Fibroblast of skin of back (primary cell): Measurements from ENCODE around the gene CCNE1.
"Not testable (repeated sequence)": the region's sequence is repeated elsewhere in the genome, so short reads cannot be mapped to it uniquely, and the experiment has no call there.

Experiments
- DNase-seq: peaks from one replicate; pipeline ENCODE4 v3.0.0-alpha.2; 2013

Gene CCNE1

GRCh38 chr19:29817316-29817715 lies 5.5 kb downstream of the CCNE1 start:
- no peak for DNase-seq

- DNase-seq = no peak
Observed at GRCh38 chr19:29819300-29819699, 7.5 kb downstream of the CCNE1 start.

DNA sequence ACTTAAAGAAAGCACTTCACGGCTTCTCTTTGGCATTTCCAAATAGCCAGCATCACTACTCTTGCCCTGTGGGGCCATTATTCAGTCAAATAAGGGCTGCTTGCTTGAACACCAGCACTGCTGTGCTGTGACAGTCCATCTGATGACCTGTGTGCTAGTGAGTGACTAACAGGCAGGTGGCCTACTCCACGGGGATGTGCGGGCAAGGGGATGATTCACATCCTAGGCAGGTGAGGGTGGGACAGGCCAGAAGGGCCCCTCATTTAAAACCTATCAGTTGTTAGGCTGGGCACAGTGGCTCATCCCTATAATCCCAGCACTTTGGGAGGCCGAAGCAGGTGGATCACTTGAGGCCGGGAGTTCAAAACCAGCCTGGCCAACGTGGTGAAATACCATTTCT lies 8.2 kb downstream of the CCNE1 start:
- no peak for DNase-seq

- no peak for DNase-seq
Observed at GRCh38 chr19:29823581-29824330, 12.0 kb downstream of the CCNE1 start.

DNA sequence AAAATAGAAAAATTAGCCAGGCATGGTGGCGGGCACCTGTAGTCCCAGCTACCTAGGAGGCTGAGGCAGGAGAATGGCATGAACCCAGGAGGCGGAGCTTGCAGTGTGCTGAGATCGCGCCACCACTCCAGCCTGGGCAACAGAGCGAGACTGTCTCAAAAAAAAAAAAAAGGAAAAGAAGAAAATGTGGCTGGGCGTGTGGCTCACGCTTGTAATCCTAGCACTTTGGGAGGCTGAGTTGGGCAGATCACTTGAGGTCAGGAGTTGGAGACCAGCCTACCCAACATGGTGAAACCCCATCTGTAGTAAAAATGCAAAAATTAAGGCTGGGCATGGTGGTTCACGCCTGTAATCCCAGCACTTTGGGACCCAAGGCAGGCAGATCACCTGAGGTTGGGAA lies 13.5 kb downstream of the CCNE1 start:
- DNase-seq = not testable (repeated sequence)

DNA sequence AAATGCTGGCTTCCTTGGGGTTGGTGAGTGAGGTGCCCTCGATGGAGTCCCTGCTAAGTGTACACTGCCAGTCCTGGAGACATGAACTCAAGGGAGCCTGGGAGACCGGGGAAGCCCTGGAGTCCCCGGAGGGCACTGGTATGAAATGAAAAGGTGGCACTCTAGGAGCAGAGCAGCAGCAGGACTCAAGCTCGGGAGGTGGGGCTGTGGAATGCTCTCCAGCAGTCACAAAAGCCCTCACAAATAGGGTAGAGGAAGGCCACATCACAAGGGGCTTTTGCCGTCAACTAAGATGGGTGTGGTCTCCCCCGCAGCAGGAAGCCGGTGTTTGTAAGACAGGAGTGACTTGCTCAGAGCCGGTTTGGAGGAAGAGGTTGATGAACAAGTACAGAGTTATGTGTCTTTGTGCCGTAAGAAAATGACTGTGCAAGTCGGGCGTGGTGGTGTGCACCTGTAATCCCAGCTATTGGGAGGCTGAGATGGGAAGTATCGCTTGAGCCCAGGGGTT lies 19.3 kb downstream of the CCNE1 start:
- DNase-seq = no peak

DNA sequence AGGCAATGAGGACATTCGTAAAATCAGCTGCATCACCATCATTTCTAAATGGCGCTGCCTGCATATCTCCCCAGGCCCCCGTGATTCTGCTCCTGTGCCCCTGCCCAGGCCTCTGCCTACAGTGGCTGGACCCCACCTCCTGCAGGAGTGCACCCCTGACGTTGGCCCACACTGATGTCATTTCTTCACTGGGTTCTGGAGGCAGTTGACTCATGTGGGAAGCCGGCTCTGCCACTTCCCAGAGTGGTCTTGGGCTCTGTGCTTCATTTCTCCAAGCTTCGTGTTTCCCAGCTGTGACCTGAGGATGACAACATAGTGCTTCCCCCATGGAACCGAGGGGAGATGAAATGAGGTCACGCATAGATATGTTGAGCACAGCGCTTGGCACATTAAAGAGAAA lies 19.9 kb downstream of the CCNE1 start:
- no peak for DNase-seq

DNA sequence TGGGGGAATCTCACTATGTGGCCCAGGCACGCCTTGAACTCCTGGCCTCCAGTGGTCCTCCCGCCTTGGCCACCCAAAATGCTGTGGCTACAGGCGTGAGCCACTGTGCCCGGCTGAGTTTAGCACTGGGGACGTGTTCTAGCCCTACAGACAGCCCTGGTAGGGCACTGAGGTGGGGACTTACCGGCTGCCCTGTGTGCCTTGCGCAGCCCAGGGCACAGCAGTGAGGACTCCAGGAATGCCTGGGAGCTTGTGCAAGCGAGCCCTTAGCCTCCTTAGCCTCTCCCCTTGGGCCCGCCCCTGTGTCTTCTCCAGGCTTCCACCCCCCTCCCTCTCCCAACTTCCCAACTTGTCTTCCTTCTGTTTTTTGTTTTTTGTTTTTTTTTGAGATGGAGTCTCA lies 21.0 kb downstream of the CCNE1 start:
- no peak for DNase-seq

- no peak for DNase-seq
Observed at GRCh38 chr19:29833614-29834261, 21.9 kb downstream of the CCNE1 start.

GRCh38 chr19:29834991-29835846 lies 23.4 kb downstream of the CCNE1 start:
- DNase-seq = no peak

GRCh38 chr19:29836409-29836825 lies 24.6 kb downstream of the CCNE1 start:
- DNase-seq = no peak

GRCh38 chr19:29837448-29837981 lies 25.7 kb downstream of the CCNE1 start:
- no peak for DNase-seq

DNA sequence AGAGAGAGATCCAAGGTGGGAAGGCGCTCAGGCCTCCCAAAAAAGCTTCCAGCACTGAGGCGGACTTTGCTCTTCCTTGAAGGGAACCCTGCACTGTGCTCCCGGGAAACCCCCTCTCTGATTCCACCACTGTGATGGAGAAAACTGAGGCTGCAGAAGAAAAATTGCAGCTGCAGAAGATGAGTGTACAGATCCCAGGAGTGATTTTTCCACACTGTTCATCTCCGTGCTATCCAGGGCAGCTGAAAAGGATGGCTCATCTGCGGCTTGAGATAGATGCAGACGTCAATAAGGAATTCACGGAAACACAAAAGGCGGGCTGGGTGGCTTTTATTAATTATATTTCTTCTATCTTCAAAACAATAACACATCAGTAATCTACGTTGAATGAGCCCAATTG lies 26.2 kb downstream of the CCNE1 start:
- DNase-seq = no peak

DNA sequence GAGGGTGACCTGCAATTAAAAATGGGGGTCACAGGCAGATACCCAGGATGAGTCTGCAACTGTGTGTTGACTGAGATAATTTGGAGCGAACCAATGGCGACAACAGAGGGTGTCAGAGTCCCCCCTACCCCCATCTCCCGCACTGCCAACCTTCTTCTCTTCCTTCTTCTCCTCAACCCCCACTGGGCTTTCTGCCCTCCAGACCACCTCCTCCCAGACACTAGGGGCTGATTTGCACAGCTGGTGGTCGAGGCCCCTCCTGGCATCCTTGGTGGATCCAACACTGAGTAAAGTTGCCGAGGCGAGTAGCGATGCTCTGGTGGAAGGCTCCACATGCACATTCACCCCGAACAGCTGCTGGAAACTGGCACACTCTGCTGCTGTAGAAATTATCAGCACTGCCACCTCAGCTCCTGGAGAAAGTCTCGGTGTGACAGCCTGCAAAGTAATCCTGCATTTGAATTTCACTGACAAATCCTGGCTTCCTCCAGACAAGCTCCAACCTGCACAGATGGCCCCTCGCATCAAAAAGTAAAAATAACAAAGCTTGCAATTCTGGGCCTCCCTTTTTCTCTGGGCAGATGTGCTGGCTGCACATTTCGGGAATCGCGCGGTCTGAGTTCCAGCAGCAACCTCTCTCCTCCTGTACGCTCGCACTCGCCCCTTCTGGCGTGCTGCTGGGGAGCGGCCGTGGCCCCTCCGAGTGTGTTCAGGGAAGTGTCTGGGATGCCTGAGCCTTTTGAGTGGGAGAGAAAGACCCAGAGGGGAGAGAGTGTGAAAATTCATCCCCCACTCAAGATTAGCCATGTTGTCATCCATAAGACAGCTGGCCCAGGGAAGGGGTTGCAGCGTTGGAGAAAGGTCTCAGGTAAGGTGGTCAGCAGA lies 28.5 kb downstream of the CCNE1 start:
- no peak for DNase-seq

GRCh38 chr19:29841209-29841558 lies 29.4 kb downstream of the CCNE1 start:
- DNase-seq = peak; percentile 25

GRCh38 chr19:29841559-29842367 lies 30.0 kb downstream of the CCNE1 start:
- DNase-seq = peak; percentile 36

- no peak for DNase-seq
Observed at GRCh38 chr19:29842471-29843179, 30.8 kb downstream of the CCNE1 start.

DNA sequence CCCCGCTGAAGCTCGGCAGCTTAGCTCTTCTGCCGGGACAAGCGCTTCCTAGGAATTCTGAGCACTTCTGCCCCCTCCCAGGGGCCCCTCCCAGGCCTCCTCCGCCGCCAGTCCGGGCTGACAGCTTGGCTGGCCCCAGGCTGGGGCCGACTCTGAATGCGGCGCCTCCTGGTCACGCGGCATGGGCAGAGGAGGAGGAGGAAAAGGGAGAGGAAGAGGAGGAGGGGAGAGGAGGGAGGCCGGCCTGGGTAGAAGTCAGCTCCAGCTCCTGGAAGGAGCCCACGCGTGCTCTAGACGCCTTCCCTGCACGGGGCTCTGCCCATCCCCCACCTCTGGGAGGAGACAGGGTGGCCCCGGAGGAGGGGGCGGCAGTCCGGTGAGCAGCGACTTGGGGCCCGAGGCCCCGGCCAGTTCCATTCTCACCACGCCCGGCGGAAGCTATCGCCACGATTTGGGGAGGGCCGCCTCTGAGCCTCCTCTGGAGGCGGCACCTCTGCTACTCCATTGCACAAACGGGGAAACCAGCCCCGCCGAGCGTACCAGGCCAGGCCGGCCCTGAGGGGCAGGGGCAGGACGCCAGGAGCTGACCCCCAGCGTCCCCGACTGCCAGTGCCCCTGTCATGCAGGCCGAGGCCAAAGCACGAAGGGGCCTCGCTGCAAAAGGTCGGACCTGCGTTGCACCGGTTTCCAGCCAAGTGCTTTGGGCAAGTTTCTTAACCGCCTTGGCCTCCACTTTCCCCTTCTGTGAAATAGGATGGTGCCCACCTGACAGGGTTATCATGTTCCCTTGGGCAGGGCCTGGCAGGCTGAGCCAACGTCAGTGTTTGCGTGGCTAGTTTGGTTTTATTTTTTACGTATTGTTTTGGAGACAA lies 31.6 kb downstream of the CCNE1 start:
- DNase-seq = no peak

DNA sequence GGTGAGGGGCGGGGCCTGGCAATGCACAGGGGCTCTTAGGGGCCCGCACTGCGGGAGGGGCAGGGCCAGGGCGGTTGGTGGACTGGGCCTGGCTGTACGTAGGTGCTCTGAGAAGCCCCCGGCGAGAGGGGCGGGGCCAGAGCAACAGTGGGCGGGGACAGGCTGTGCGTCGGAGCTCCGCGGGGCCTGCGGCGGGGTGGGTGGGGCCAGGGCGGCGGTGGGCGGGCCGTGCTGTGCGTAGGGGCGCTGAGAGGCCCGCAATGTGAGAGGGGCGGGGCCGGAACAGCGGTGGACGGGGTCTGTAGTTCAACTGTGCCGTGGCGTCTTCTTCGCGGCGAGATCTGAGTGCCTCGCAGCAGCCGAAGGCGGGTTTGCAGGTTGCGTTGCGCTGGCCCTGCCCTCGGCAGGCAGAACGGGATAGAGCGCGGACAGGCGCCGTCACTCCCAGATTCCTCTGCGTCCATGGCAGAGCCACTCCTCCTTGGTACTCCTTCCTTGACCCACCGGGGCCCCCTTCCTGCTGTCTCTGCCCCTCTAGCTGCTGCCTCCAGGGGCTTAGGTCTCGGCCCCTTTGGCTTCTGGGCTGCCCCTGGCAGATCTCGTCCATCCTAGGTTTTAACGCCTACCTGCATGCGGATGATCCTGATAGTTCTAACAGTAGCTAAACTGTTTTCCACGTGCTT lies 33.2 kb downstream of the CCNE1 start:
- peak; percentile 83 for DNase-seq
